HG03457 (cell line): ENCODE measurements around the gene RAPGEF1.

Source experiments
- ATAC-seq: cut with Tn5 transposase; IDR thresholded peaks from one replicate; pipeline ENCODE4 v1.9.1; 2021; ENCODE audit warnings: moderate number of reproducible peaks; ENCODE audit not compliant: unreplicated experiment

RAPGEF1 gene

DNA sequence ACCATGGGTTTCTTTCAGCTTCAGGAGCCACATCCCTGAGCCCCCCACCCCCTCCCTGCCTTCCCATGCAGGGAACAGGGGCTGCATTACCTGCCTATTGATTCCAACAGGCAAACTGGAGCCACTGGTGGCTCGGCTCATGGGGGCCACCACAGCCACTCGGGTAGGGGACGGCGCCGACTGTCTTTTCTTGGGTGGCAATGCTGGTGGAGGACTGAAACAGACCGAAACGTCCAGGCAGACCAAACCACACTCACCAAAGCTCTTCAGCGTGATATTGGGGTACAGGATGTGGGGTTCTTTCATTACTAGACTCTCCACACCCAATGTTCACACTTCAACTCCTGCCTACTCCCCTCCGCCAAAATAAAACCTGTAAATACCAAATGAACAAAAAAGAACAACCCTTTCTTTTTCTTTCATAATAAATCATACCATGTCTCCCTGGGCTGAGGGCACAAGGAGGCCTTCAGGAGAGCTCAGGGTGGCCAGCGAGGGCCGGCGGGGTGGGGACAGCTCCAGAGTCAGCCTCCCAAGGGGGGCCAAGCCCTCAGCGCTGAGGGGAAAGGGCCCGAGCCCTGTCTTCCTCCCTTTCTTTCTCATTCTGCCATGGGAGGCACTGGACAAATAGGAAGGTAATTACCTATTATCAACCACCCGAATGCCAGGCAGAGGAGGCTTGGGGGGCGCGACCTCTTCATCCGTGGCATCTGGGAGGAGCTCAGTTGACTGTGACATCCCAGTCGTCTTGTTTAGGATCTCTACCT is 111.2 kb downstream of the RAPGEF1 start:
- no peak for ATAC-seq

- no peak for ATAC-seq
Measured at GRCh38 chr9:131627648-131628458, 112.0 kb downstream of the RAPGEF1 start.

DNA sequence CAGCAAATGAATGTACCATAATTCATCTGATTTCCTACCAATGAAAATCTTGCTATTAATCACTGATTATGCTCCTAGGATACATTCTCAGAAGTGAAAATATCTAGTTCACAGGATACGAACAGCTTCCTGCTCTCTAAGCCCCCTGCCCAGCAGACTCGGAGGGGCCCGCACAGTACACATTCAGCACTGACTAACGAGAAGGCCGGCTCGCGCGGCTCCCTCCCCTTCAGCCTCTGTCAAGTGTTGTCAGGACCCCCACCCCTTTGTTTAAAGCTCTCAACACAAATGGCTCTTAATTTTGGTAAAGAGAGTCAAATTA is 112.6 kb downstream of the RAPGEF1 start:
- no peak for ATAC-seq

GRCh38 chr9:131625790-131626670 is 113.8 kb downstream of the RAPGEF1 start:
- no peak for ATAC-seq

DNA sequence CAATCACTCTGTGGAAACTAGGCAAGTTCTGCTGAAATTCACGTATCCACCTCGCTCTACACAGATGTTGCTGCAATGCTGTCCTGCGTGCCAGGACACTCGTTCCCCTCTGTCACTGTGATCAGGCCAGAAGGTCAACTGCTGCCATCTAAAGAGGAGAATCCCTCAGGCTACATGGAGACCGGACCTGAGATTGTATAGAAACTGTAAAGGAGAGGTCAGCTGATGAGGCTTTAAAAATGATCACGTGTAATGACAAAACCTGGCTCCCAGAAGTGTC is 114.4 kb downstream of the RAPGEF1 start:
- no peak for ATAC-seq

- no peak for ATAC-seq
Measured at GRCh38 chr9:131624636-131625507, 115.0 kb downstream of the RAPGEF1 start.

DNA sequence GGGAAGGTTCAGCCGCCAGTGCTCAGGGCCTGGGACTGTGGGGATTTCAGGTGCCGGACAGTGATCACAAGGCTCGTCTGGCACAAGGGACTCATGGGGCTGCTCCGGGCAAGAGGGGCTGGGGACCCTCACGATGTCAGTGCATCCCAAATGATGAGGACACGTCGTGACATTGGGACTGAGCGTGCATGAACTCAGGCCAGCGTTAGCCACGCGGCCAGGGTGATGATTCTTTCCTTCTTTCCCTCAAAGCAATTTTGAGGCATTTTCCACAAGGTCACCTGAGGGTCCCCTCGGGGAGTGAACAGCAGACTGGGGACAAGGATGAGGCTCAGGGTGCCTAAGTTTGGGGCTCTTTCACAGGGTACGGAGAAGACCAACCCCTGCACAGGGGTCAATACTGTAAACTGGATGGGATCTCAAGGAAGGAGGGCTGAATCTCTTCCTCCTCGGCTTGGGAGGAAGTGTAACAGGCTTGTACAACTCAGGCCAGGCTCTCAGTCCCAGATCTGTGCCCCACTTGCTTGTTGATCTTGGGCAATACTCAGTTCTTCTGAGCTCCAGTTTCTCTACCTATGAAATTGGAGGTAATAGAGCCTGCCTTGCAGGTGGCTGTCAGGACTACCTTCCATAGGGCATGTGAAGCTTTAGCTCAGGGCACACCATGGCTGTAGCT is 116.1 kb downstream of the RAPGEF1 start:
- no peak for ATAC-seq

DNA sequence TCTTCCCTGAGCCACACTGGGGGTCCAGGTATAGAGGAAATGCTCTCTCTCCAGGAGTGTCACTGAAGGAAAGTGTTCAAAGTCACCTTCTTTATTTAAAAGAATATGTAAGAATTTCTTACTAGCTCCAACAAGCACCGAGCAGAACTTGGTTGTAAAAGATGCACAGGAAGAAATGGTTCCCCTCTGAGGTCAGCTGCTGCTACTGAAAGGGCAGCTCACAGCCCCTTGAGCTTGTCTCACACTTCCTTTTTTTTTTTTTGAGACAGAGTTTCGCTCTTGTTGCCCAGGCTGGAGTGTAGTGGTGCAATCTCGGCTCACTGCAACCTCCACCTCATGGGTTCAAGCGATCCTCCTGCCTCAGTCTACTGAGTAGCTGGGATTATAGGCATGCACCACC is 117.4 kb downstream of the RAPGEF1 start:
- no peak for ATAC-seq

GRCh38 chr9:131621551-131622358 is 118.1 kb downstream of the RAPGEF1 start:
- no peak for ATAC-seq

- ATAC-seq = no peak
Measured at GRCh38 chr9:131620764-131621520, 118.9 kb downstream of the RAPGEF1 start.

DNA sequence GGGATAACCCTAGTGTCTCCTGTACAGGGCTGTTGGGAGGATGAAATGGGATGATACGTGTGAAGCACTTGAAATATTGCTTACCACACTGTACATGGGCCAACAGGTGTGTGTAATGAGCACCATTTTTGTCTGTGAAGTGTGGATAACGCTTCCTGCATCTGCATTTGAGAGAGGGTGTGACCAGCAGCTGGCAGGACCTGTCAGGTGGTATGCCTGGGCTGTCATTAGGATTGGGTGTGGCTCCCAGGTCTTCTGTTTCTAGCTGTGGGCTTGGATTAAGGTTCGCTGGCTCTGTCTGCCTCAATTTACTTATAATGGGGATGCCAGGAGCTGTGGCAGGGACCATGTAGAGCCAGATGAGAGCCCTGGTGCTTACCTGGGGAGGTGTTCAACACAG is 120.2 kb downstream of the RAPGEF1 start:
- no peak for ATAC-seq

DNA sequence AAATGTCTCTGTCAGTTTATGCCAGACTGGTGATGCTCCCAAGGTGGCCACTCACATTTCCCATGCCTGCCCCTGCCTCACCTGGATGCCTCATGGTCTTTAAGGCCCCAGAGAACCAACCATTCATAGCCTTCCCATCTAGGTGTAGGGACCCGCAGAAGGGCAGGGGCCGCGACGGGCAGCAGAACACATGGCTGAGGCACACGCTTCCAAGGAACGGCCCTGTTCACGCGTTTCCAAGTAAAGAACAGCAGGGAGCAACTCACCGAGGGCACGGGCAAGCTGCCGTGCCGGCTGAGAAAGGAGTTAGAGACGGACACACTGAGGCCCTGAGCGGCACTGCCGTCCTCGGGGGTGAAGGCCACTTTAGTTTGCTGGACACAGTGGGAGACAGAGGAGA is 121.1 kb downstream of the RAPGEF1 start:
- ATAC-seq = no peak

GRCh38 chr9:131618071-131618479 is 121.8 kb downstream of the RAPGEF1 start:
- ATAC-seq = no peak

DNA sequence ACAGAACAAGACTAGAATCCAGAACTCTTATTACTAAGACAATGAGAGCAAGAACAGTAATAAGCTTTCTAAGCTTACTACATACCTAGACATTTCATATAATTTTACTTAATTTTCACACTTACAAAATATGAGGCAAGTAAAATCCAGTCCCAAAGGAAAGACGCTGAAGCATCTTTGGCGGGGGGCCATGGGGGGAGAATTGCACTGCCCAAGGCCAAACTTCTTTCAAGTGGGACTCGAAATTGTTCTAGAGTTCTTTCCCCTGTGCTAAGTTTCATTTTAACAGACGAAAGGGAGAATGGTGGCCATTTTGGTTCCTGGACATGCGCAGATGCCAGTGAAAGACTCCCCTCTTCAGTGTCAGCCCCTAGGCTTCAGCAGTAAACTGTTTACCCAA is 122.3 kb downstream of the RAPGEF1 start:
- no peak for ATAC-seq

DNA sequence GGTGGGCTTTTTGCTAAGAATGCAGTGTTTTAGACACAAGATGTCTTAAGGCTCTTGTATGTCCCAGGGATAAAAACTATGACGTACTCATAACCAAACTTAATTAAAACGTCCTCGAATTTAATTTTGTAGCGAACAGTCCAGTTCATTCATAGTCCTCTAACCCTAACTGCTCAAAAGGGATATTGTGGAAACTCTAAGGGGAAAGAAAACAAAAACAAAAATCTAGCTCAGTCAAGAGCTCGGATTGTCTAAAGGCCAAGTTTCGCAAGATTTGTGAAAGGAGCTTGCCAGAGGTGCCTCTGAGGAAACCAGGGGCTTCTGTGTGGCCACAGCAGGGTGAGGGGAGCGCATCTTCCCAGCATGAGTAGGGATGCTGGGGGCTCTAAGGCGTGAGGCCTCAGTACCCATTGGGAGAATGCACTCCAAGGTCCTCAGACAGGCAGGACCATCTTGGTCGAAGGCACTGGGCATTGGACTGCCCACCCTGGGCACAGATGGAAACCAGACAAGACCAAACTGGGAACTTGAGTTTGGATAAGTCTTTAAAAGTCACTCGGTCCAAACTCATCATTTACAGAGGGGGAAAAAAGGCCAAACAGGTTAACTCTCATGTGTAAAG is 122.8 kb downstream of the RAPGEF1 start:
- no peak for ATAC-seq

GRCh38 chr9:131614340-131614915 is 125.4 kb downstream of the RAPGEF1 start:
- no peak for ATAC-seq

DNA sequence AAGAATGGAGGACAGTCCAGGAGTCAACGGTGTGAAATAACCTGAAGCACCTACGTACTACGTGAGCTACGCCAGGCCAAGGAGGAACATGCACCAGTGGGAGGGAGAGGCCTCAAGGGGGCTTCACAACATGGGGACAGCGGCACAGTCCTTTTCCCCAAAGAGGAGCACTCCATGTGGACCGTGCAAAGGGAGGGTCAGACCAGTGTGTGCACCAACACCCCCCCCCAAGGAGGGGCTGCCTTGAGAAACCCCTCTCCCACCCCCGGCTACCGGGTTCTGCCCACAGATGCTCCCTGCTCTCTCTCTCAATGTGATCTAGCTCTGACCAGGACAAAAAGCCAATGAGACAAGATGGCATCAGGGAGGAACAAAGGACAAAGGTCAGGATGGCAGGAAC is 126.0 kb downstream of the RAPGEF1 start:
- ATAC-seq = no peak

DNA sequence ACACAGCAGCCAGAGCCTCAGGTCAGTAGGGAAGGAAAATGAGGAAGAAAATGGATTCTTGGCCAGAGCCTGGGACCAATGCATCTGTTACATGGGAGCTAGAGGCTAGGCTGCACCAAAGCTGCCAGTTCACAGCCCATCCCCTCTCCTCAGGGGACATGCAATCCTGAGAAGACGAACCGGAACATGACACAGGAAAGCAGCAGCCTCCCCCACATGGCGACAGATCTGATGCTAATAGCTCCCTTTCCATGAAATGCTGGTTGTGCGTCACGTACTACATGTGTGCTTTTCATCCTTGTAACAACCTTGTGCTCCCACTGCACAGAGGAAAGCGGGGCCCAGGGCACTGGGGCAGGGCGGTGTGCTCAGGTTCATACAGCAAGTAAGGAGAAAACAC is 127.0 kb downstream of the RAPGEF1 start:
- ATAC-seq = no peak
